ENCODE data around the gene NEGR1.

The NEGR1 gene

GRCh38 chr1:71698186-71698585 lies 584.2 kb downstream of the NEGR1 start:
- DNase-seq (ENCODE audit: low spot score in 2 of 2): no peak
- no peaks in the 10 kb centered on the region for H3K36me3 ChIP-seq (replicated peaks)
- H3K27me3 ChIP-seq (ENCODE audit: low read depth): no peaks in the 10 kb centered on the region
- H3K9me3 ChIP-seq: no peaks in the 10 kb centered on the region
- H3K4me1 ChIP-seq: no peaks in the 10 kb centered on the region
- in situ Hi-C loops (cut with MboI; ENCODE audit: low sequenced_read_pairs): no loop called here
- H3K4me3 ChIP-seq: no peak overlapping the region

GRCh38 chr1:71695821-71696220 lies 586.5 kb downstream of the NEGR1 start:
- Histone ChIP-seq H3K36me3 (replicated peaks) (no peaks in the 10 kb centered on the region), H3K27me3 (ENCODE audit: low read depth) (no peaks in the 10 kb centered on the region), H3K4me3 (no peak overlapping the region), H3K9me3 (no peaks in the 10 kb centered on the region), H3K4me1 (no peaks in the 10 kb centered on the region)
- no peak for DNase-seq (ENCODE audit: low spot score in 2 of 2)
- in situ Hi-C loops (cut with MboI; ENCODE audit: low sequenced_read_pairs): no loop called here

- H3K4me3 ChIP-seq: no peak overlapping the region
- no peaks in the 10 kb centered on the region for H3K9me3 ChIP-seq
- H3K27me3 ChIP-seq (ENCODE audit: low read depth): no peaks in the 10 kb centered on the region
- no peaks in the 10 kb centered on the region for H3K4me1 ChIP-seq
- no peaks in the 10 kb centered on the region for H3K36me3 ChIP-seq (replicated peaks)
- DNase-seq (ENCODE audit: low spot score in 2 of 2): no peak
- in situ Hi-C loops (cut with MboI; ENCODE audit: low sequenced_read_pairs): no loop called here
Observed at GRCh38 chr1:71695084-71695483, 587.3 kb downstream of the NEGR1 start.

GRCh38 chr1:71693581-71693980 lies 588.8 kb downstream of the NEGR1 start:
- Histone ChIP-seq H3K27me3 (ENCODE audit: low read depth) (no peaks in the 10 kb centered on the region), H3K4me1 (no peaks in the 10 kb centered on the region), H3K9me3 (no peaks in the 10 kb centered on the region), H3K36me3 (replicated peaks) (no peaks in the 10 kb centered on the region), H3K4me3 (no peak overlapping the region)
- no peak for DNase-seq (ENCODE audit: low spot score in 2 of 2)
- in situ Hi-C loops (cut with MboI; ENCODE audit: low sequenced_read_pairs): no loop called here

GRCh38 chr1:71689635-71690034 lies 592.7 kb downstream of the NEGR1 start:
- in situ Hi-C loops (cut with MboI; ENCODE audit: low sequenced_read_pairs): no loop called here
- Histone ChIP-seq H3K4me1 (no peaks in the 10 kb centered on the region), H3K4me3 (no peak overlapping the region), H3K27me3 (ENCODE audit: low read depth) (no peaks in the 10 kb centered on the region), H3K9me3 (no peaks in the 10 kb centered on the region), H3K36me3 (replicated peaks) (no peaks in the 10 kb centered on the region)
- no peak for DNase-seq (ENCODE audit: low spot score in 2 of 2)

- no peak overlapping the region for H3K4me3 ChIP-seq
- H3K27me3 ChIP-seq (ENCODE audit: low read depth): no peaks in the 10 kb centered on the region
- no peaks in the 10 kb centered on the region for H3K9me3 ChIP-seq
- no peaks in the 10 kb centered on the region for H3K36me3 ChIP-seq (replicated peaks)
- no peaks in the 10 kb centered on the region for H3K4me1 ChIP-seq
- in situ Hi-C loops (cut with MboI; ENCODE audit: low sequenced_read_pairs): no loop called here
- no peak for DNase-seq (ENCODE audit: low spot score in 2 of 2)
Observed at GRCh38 chr1:71687376-71687775, 595.0 kb downstream of the NEGR1 start.

GRCh38 chr1:71676979-71677925 lies 605.1 kb downstream of the NEGR1 start:
- no peak for DNase-seq (ENCODE audit: low spot score in 2 of 2)
- in situ Hi-C loops (cut with MboI; ENCODE audit: low sequenced_read_pairs): no loop called here
- Histone ChIP-seq H3K36me3 (replicated peaks) (no peaks in the 10 kb centered on the region), H3K27me3 (ENCODE audit: low read depth) (no peaks in the 10 kb centered on the region), H3K9me3 (no peaks in the 10 kb centered on the region), H3K4me3 (no peak overlapping the region), H3K4me1 (no peaks in the 10 kb centered on the region)

- DNase-seq (ENCODE audit: low spot score in 2 of 2): no peak
- no peak overlapping the region for H3K4me3 ChIP-seq
- no peaks in the 10 kb centered on the region for H3K27me3 ChIP-seq (ENCODE audit: low read depth)
- peaks cover 23% of the 10 kb centered on the region for H3K4me1 ChIP-seq
- in situ Hi-C loops (cut with MboI; ENCODE audit: low sequenced_read_pairs): no loop called here
- H3K9me3 ChIP-seq: no peaks in the 10 kb centered on the region
- H3K36me3 ChIP-seq (replicated peaks): no peaks in the 10 kb centered on the region
Observed at GRCh38 chr1:71668065-71668464, 614.3 kb downstream of the NEGR1 start.

GRCh38 chr1:71667216-71667615 lies 615.1 kb downstream of the NEGR1 start:
- peak; percentile 13 to 23 for DNase-seq (ENCODE audit: low spot score in 2 of 2)
- Histone ChIP-seq H3K4me1 (peaks cover 23% of the 10 kb centered on the region), H3K27me3 (ENCODE audit: low read depth) (no peaks in the 10 kb centered on the region), H3K36me3 (replicated peaks) (no peaks in the 10 kb centered on the region), H3K4me3 (no peak overlapping the region), H3K9me3 (no peaks in the 10 kb centered on the region)
- in situ Hi-C loops (cut with MboI; ENCODE audit: low sequenced_read_pairs): no loop called here

- no peak for DNase-seq (ENCODE audit: low spot score in 2 of 2)
- Histone ChIP-seq H3K27me3 (ENCODE audit: low read depth) (no peaks in the 10 kb centered on the region), H3K9me3 (no peaks in the 10 kb centered on the region), H3K4me1 (peaks cover 23% of the 10 kb centered on the region), H3K36me3 (replicated peaks) (no peaks in the 10 kb centered on the region), H3K4me3 (no peak overlapping the region)
- in situ Hi-C loops (cut with MboI; ENCODE audit: low sequenced_read_pairs): no loop called here
Observed at GRCh38 chr1:71666609-71667008, 615.7 kb downstream of the NEGR1 start.

- in situ Hi-C loops (cut with MboI; ENCODE audit: low sequenced_read_pairs): no loop called here
- no peak for DNase-seq (ENCODE audit: low spot score in 2 of 2)
Observed at GRCh38 chr1:71660411-71660810, 621.9 kb downstream of the NEGR1 start.

GRCh38 chr1:71657891-71658679 lies 624.3 kb downstream of the NEGR1 start:
- DNase-seq (ENCODE audit: low spot score in 2 of 2): no peak
- H3K9me3 ChIP-seq: no peaks in the 10 kb centered on the region
- in situ Hi-C loops (cut with MboI; ENCODE audit: low sequenced_read_pairs): no loop called here
- H3K36me3 ChIP-seq (replicated peaks): no peaks in the 10 kb centered on the region
- H3K27me3 ChIP-seq (ENCODE audit: low read depth): no peaks in the 10 kb centered on the region
- no peaks in the 10 kb centered on the region for H3K4me1 ChIP-seq
- no peak overlapping the region for H3K4me3 ChIP-seq

More at GRCh38 chr1:71660411-71660810, 621.9 kb downstream of the NEGR1 start:
- Histone ChIP-seq H3K36me3 (replicated peaks) (no peaks in the 10 kb centered on the region), H3K9me3 (no peaks in the 10 kb centered on the region), H3K27me3 (ENCODE audit: low read depth) (no peaks in the 10 kb centered on the region), H3K4me3 (no peak overlapping the region), H3K4me1 (no peaks in the 10 kb centered on the region)

- Histone ChIP-seq H3K27me3 (ENCODE audit: low read depth) (no peaks in the 10 kb centered on the region), H3K4me1 (no peaks in the 10 kb centered on the region), H3K4me3 (no peak overlapping the region), H3K9me3 (no peaks in the 10 kb centered on the region), H3K36me3 (replicated peaks) (no peaks in the 10 kb centered on the region)
- in situ Hi-C loops (cut with MboI; ENCODE audit: low sequenced_read_pairs): no loop called here
- DNase-seq (ENCODE audit: low spot score in 2 of 2): no peak
Observed at GRCh38 chr1:71656902-71657301, 625.4 kb downstream of the NEGR1 start.

- Histone ChIP-seq H3K4me1 (no peaks in the 10 kb centered on the region), H3K36me3 (replicated peaks) (no peaks in the 10 kb centered on the region), H3K27me3 (ENCODE audit: low read depth) (no peaks in the 10 kb centered on the region), H3K9me3 (no peaks in the 10 kb centered on the region), H3K4me3 (no peak overlapping the region)
- in situ Hi-C loops (cut with MboI; ENCODE audit: low sequenced_read_pairs): no loop called here
- no peak for DNase-seq (ENCODE audit: low spot score in 2 of 2)
Observed at GRCh38 chr1:71655604-71656003, 626.7 kb downstream of the NEGR1 start.

All from HAP-1 (cell line).